ENCODE data around the gene AGBL1.

DNA sequence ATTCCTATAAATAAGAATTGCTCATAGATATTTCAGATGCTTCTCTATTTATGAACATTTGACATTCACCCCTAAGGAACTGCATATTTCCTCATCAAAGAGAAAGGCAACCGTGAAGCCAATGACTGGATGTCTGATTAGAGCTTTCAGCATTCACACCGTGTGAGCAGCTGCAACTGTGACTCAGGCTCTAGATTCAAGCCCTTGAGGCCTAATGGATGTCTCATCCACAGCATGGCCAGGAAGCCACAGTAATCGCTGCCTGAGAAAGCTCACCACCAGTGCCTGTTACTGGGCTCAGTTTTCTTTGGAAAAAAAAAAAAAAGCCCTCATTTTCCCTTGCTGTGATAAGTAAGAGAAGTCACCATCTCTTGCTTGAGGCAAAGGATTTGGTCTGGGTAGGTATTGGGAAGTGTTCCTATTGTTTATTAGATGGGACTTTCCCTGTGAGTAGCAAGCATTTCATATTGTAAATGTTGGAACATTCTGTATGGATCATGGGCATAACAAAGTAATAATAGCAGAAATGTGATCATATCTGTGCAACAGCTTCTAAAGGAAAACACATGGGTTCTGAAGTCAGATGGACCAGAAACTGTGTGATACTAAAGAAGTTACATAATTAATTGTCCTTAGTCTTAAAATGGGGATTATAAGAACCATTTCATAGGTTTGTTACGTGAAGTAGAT, 783.7 kb downstream of the AGBL1 start:
- no peak for TF ChIP-seq EZH2 (IDR thresholded peaks at IDR 0.05; ENCODE audit: insufficient read depth, poor library complexity, severe bottlenecking)
- TF ChIP-seq EZH2phosphoT487 (IDR thresholded peaks at IDR 0.05; ENCODE audit: insufficient read depth, low read depth): no peak

All from GM23248 (cell line).